Fibroblast of lung (primary cell): ENCODE results near the gene AMIGO3. TPM values are rescaled to one million over a fixed set of nuclear protein-coding genes. Genes with fewer than 3 reads are reported as not detected.

Experiments used
- DNase-seq, 2 donors: peaks; one replicate each; pipeline versions ENCODE4 v3.0.0 to v3.0.0-alpha.2; 2010; ENCODE audit warnings: low read depth in 2 of 2
- H2AFZ ChIP-seq: 2 replicates; pipeline ENCODE4 v1.5.1; 2012; ENCODE audit warnings: low read length, control low read depth, inconsistent platforms
- H3K27ac ChIP-seq: 2 replicates; pipeline ENCODE4 v1.5.1; 2011; ENCODE audit warnings: low read length, control low read depth; ENCODE audit not compliant: insufficient read depth
- H3K27me3 ChIP-seq: 2 replicates; pipeline ENCODE4 v1.5.1; 2011; ENCODE audit warnings: mild to moderate bottlenecking, low read length; ENCODE audit not compliant: control insufficient read depth, insufficient read depth
- H3K36me3 ChIP-seq: 2 replicates; pipeline ENCODE4 v1.5.1; 2011; ENCODE audit warnings: low read length; ENCODE audit not compliant: control insufficient read depth, insufficient read depth
- H3K4me1 ChIP-seq: 2 replicates; pipeline ENCODE4 v1.5.1; 2011; ENCODE audit warnings: low read length; ENCODE audit not compliant: control insufficient read depth, insufficient read depth; ENCODE audit errors: extremely low read depth
- H3K4me2 ChIP-seq: 2 replicates; pipeline ENCODE4 v1.5.1; 2011; ENCODE audit warnings: low read length, control low read depth; ENCODE audit not compliant: insufficient read depth; ENCODE audit errors: extremely low read depth
- H3K4me3 ChIP-seq, 4 experiments: fragments of 200-600 bp in 1 of 4; sonication (generic) in 1 of 4; replicated peaks in 1 of 4; 2 replicates each; pipeline ENCODE4 v1.5.1; 2011 to 2016; ENCODE audit warnings: low read length in 4 of 4, low read depth in 3 of 4, mild to moderate bottlenecking in 3 of 4, control low read depth in 2 of 4, inconsistent platforms in 1 of 4, mixed read lengths in 1 of 4; ENCODE audit not compliant: insufficient read depth in 1 of 4; ENCODE audit errors: control extremely low read depth in 1 of 4
- H3K79me2 ChIP-seq: 2 replicates; pipeline ENCODE4 v1.5.1; 2012; ENCODE audit warnings: mild to moderate bottlenecking, low read length, inconsistent platforms; ENCODE audit not compliant: control insufficient read depth, insufficient read depth
- H3K9ac ChIP-seq: 2 replicates; pipeline ENCODE4 v1.5.1; 2011; ENCODE audit warnings: mild to moderate bottlenecking, low read length, control low read depth; ENCODE audit not compliant: insufficient read depth
- H3K9me3 ChIP-seq: 2 replicates; pipeline ENCODE4 v1.5.1; 2012; ENCODE audit warnings: low read depth, low read length; ENCODE audit not compliant: control insufficient read depth, insufficient read depth
- H4K20me1 ChIP-seq: 2 replicates; pipeline ENCODE4 v1.5.1; 2011; ENCODE audit warnings: low read length; ENCODE audit not compliant: control insufficient read depth, insufficient read depth; ENCODE audit errors: extremely low read depth
- EZH2 ChIP-seq: IDR thresholded peaks from 2 replicates; pipeline ENCODE4 v1.5.1; 2012; ENCODE audit warnings: low read length, control low read depth, mild to moderate bottlenecking; ENCODE audit errors: missing control alignments
- polyA plus RNA-seq, 2 donors: library from polyadenylated mRNA; depleted of rRNA in 1 of 2; stranded (reverse) in 1 of 2; unstranded in 1 of 2; fragments of >200 nt; gene quantifications; 2 replicates each; pipeline ENCODE4 v1.2.1, GENCODE V29; 2011 to 2012; ENCODE audit warnings: missing spikeins in 1 of 2
- total RNA-seq: library from RNA; depleted of rRNA; stranded (reverse); fragments of >200 nt; gene quantifications from 2 replicates; pipeline ENCODE4 v1.2.1, GENCODE V29; 2014
- TF ChIP-seq, protein P1 (sequence below), 2 donors: IDR thresholded peaks in 1 of 2; conservative IDR thresholded peaks in 1 of 2; 1 replicate in 1 of 2; 2 replicates in 1 of 2; pipeline ENCODE4 v1.5.1; 2011 to 2012; ENCODE audit warnings: low read length in 2 of 2, control low read depth in 1 of 2, inconsistent platforms in 1 of 2, low read depth in 1 of 2, mild to moderate bottlenecking in 1 of 2

The AMIGO3 gene
- total and polyA plus RNA-seq, 2 donors (not counting 1 experiment from before 2014, with no cell fraction given), result 0.33 TPM; not detected in 1

DNA sequence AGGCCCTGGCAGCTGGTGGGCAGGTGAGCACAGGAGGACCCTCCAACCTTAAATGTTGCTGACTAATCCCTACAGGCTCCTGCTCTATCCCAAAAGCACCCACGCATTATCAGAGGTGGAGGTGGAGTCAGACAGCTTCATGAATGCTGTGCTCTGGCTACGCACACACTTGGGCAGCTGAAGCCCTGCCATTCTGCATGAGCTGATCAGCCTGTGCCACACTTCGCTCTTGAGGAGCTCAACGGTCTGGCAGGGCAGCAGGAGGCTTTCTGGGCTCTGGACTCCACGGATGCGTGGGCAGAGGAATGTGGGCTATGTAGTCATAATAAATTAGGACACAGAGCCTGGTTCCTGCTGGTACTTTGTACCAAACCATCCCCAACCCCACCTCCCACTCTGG is 36.3 kb downstream of the AMIGO3 start:
- Histone ChIP-seq H3K36me3 (peaks cover 25% of the 10 kb centered on the region), H3K4me3 (no peak overlapping the region), H3K27ac (no peak overlapping the region), H3K4me1 (no peaks in the 10 kb centered on the region), H4K20me1 (no peaks in the 10 kb centered on the region), H3K27me3 (no peaks in the 10 kb centered on the region), H3K9ac (no peak overlapping the region), H3K4me2 (no peak overlapping the region), H3K79me2 (no peaks in the 10 kb centered on the region), H2AFZ (no peak overlapping the region), H3K9me3 (no peaks in the 10 kb centered on the region)
- TF ChIP-seq, protein P1, sequence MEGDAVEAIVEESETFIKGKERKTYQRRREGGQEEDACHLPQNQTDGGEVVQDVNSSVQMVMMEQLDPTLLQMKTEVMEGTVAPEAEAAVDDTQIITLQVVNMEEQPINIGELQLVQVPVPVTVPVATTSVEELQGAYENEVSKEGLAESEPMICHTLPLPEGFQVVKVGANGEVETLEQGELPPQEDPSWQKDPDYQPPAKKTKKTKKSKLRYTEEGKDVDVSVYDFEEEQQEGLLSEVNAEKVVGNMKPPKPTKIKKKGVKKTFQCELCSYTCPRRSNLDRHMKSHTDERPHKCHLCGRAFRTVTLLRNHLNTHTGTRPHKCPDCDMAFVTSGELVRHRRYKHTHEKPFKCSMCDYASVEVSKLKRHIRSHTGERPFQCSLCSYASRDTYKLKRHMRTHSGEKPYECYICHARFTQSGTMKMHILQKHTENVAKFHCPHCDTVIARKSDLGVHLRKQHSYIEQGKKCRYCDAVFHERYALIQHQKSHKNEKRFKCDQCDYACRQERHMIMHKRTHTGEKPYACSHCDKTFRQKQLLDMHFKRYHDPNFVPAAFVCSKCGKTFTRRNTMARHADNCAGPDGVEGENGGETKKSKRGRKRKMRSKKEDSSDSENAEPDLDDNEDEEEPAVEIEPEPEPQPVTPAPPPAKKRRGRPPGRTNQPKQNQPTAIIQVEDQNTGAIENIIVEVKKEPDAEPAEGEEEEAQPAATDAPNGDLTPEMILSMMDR (conservative IDR thresholded peaks at IDR 0.05 in 1 of 2, IDR thresholded peaks at IDR 0.05 in 1 of 2; ENCODE audit: low read depth in 1 of 2, low read length in 2 of 2), result no peak
- no peak for TF ChIP-seq EZH2
- peak in 1 of 2 donors; percentile 28 for DNase-seq

DNA sequence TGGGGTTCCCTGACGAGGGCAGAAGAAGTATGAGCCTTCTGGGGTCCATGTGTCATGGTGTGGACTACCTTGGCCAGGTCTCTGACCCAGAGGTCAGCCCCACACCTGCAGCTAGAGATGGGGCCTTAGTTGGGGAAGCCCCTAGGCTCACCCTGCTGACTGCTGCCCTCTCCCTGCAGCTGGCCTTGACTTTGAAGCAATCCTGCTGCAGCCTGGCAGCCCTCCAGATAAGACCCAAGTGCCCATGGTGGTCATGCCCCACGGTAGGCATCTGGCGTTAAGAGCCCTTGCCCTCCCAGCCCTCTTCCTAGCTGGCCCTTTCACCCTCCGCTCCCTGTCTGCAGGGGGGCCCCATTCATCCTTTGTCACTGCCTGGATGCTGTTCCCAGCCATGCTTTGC is 37.9 kb downstream of the AMIGO3 start:
- Histone ChIP-seq H3K79me2 (no peaks in the 10 kb centered on the region), H3K27ac (no peak overlapping the region), H2AFZ (no peak overlapping the region), H3K4me1 (no peaks in the 10 kb centered on the region), H3K9ac (no peak overlapping the region), H3K9me3 (no peaks in the 10 kb centered on the region), H3K4me3 (no peak overlapping the region), H3K36me3 (peaks cover 35% of the 10 kb centered on the region), H4K20me1 (no peaks in the 10 kb centered on the region), H3K27me3 (no peaks in the 10 kb centered on the region), H3K4me2 (no peak overlapping the region)
- DNase-seq, result no peak
- no peak for TF ChIP-seq EZH2
- TF ChIP-seq, protein P1 (conservative IDR thresholded peaks at IDR 0.05 in 1 of 2, IDR thresholded peaks at IDR 0.05 in 1 of 2; ENCODE audit: low read depth in 1 of 2, low read length in 2 of 2), result no peak

DNA sequence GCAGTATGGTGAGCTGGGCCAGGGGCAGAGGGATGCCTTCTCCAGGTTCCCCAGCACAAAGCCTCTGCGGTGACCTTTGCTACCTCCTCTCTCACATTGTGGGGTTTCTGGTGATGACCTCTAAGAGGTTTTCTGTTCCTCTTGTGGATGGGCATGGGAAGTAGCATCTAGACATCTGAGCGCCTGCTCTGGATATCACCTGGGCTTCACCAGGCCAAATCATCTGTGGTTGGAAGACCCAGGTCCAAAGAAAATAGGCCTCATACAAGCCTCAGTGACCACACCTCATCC is 38.3 kb downstream of the AMIGO3 start:
- Histone ChIP-seq H4K20me1 (no peaks in the 10 kb centered on the region), H3K4me3 (no peak overlapping the region), H3K36me3 (peaks cover 38% of the 10 kb centered on the region), H3K9ac (no peak overlapping the region), H3K4me2 (no peak overlapping the region), H3K4me1 (no peaks in the 10 kb centered on the region), H3K27me3 (no peaks in the 10 kb centered on the region), H3K79me2 (no peaks in the 10 kb centered on the region), H3K9me3 (no peaks in the 10 kb centered on the region), H2AFZ (no peak overlapping the region), H3K27ac (no peak overlapping the region)
- no peak for DNase-seq
- no peak for TF ChIP-seq EZH2
- TF ChIP-seq, protein P1 (conservative IDR thresholded peaks at IDR 0.05 in 1 of 2, IDR thresholded peaks at IDR 0.05 in 1 of 2; ENCODE audit: low read depth in 1 of 2, low read length in 2 of 2), result no peak
